Measurements from ENCODE around the gene ITPRIP.

The ITPRIP gene

DNA sequence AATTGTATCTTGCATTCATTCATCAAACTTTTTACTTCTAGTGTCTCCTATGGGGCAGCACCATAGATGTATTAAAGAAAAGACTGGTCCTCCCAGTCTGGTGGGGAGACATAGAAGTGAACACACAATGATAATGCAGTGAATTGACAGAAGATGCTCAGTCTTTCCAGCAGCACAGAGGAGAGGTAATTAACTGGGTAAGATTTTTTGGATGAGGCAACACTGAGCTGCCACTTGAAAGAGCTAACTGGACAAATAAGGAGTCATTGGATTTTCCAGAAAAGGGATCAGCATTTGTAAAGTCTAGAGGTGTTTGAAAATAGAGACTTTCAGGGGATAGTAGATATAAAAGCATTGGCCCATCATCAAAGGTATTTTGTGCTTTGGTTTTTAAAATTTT, 7.2 kb upstream of the ITPRIP start (continued):
- TF ChIP-seq ZBTB21 (tag by site-specific recombination; IDR thresholded peaks at IDR 0.05), result no peak
- TF ChIP-seq ZEB2 (tag by site-specific recombination; IDR thresholded peaks at IDR 0.05), result no peak

DNA sequence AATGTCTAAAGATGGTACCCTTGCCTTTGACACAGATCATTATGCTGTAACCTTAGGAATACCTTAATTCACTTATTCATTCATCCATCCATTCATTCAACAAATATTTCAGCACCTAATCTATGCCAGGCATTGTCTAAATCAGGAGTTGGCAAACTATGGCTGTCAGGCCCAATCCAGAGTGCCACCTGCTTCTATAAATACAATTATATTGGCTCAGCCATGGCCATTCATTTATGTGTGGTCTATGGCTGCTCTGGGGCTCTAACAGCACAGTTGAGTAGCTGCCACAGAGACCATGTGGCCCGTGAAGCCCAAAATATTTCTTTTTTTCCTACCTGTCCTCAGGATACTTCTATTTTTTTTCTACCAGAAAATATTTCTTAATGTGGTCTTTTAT, 6.0 kb upstream of the ITPRIP start:
- H3K36me3 ChIP-seq (ENCODE audit: control insufficient read depth in 2 of 2, insufficient read depth in 1 of 2, low read length in 2 of 2), result no peaks in the 10 kb centered on the region

DNA sequence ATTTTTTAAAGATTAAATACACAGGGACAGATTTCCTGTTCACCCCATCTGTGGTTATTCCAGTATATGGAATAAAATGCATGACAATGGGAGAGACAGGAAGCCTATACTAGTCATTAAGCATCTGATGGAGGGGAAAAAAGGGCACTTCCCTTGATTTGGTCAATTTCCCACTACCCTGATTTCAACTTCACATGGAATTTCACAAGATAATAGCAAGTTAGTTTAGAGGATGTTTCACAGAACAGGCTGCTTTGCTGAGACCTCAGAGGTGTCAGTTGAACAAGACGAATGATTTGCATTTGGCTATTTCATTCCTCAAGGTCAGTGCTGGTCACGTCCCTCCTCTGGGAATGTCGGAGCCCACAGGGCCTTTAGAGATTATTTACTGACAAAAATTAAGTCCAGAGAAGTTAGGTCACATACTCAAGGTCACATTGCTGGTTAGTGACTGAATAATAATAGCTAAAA, 4.7 kb upstream of the ITPRIP start:
- H3K9me3 ChIP-seq (ENCODE audit: control insufficient read depth, insufficient read depth, low read depth, low read length), result no peaks in the 10 kb centered on the region
- ChIA-PET POLR2A (no interaction called here), CTCF (interaction anchor here (0.6 to 13.7 kb wide), 3 partner anchors 8 to 52 kb away, joined by 3 to 289 read pairs (median 9); no protein-coding TSS in a partner anchor)
- TF ChIP-seq ZSCAN16 (tag by site-specific recombination; IDR thresholded peaks at IDR 0.05) (no peak), ZNF202 (tag by site-specific recombination; IDR thresholded peaks at IDR 0.05; ENCODE audit: borderline replicate concordance) (no peak), ZNF155 (tag by site-specific recombination; IDR thresholded peaks at IDR 0.05) (no peak), ZNF76 (tag by site-specific recombination; IDR thresholded peaks at IDR 0.05; ENCODE audit: borderline replicate concordance, low read depth) (no peak), ZNF138 (tag by site-specific recombination; IDR thresholded peaks at IDR 0.05; ENCODE audit: borderline replicate concordance) (no peak)
- TF ChIP-seq, protein P1, sequence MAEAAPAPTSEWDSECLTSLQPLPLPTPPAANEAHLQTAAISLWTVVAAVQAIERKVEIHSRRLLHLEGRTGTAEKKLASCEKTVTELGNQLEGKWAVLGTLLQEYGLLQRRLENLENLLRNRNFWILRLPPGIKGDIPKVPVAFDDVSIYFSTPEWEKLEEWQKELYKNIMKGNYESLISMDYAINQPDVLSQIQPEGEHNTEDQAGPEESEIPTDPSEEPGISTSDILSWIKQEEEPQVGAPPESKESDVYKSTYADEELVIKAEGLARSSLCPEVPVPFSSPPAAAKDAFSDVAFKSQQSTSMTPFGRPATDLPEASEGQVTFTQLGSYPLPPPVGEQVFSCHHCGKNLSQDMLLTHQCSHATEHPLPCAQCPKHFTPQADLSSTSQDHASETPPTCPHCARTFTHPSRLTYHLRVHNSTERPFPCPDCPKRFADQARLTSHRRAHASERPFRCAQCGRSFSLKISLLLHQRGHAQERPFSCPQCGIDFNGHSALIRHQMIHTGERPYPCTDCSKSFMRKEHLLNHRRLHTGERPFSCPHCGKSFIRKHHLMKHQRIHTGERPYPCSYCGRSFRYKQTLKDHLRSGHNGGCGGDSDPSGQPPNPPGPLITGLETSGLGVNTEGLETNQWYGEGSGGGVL (tag by site-specific recombination; IDR thresholded peaks at IDR 0.05), result no peak
- TF ChIP-seq, protein P2, sequence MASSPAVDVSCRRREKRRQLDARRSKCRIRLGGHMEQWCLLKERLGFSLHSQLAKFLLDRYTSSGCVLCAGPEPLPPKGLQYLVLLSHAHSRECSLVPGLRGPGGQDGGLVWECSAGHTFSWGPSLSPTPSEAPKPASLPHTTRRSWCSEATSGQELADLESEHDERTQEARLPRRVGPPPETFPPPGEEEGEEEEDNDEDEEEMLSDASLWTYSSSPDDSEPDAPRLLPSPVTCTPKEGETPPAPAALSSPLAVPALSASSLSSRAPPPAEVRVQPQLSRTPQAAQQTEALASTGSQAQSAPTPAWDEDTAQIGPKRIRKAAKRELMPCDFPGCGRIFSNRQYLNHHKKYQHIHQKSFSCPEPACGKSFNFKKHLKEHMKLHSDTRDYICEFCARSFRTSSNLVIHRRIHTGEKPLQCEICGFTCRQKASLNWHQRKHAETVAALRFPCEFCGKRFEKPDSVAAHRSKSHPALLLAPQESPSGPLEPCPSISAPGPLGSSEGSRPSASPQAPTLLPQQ (tag by site-specific recombination; IDR thresholded peaks at IDR 0.05), result no peak
- no peak overlapping the region for H3K4me3 ChIP-seq (ENCODE audit: low read depth, low read length)
- no peak overlapping the region for H3K27ac ChIP-seq (ENCODE audit: extremely low read depth, low read depth, low read length)
- no peaks in the 10 kb centered on the region for H3K36me3 ChIP-seq (ENCODE audit: control insufficient read depth in 2 of 2, insufficient read depth in 1 of 2, low read length in 2 of 2)
- peaks cover 8% of the 10 kb centered on the region for H3K4me1 ChIP-seq (ENCODE audit: control insufficient read depth, insufficient read depth, low read length)

More for the DNA sequence above, 6.0 kb upstream of the ITPRIP start:
- H3K4me1 ChIP-seq (ENCODE audit: control insufficient read depth, insufficient read depth, low read length), result peaks cover 7% of the 10 kb centered on the region
- no peak overlapping the region for H3K27ac ChIP-seq (ENCODE audit: extremely low read depth, low read depth, low read length)
- ChIA-PET POLR2A (no interaction called here), CTCF (interaction anchor here (1.4 to 13.7 kb wide), 3 partner anchors 10 to 50 kb away, joined by 7 to 289 read pairs (median 152); partner anchors contain the start of gene CFAP58)
- H3K4me3 ChIP-seq (ENCODE audit: low read depth, low read length), result no peak overlapping the region
- TF ChIP-seq ZNF354C (tag by site-specific recombination; IDR thresholded peaks at IDR 0.05; ENCODE audit: borderline replicate concordance, low read depth) (no peak), GFI1B (tag by site-specific recombination; IDR thresholded peaks at IDR 0.05) (no peak), ZNF830 (tag by site-specific recombination; IDR thresholded peaks at IDR 0.05; ENCODE audit: low read depth) (no peak), ZNF433 (tag by site-specific recombination; IDR thresholded peaks at IDR 0.05; ENCODE audit: low read depth) (no peak), ZXDB (tag by site-specific recombination; IDR thresholded peaks at IDR 0.05) (no peak), ZNF558 (tag by site-specific recombination; IDR thresholded peaks at IDR 0.05) (no peak), ZNF133 (tag by site-specific recombination; IDR thresholded peaks at IDR 0.05) (no peak), KLF16 (tag by site-specific recombination; IDR thresholded peaks at IDR 0.05) (no peak), ZNF19 (tag by site-specific recombination; IDR thresholded peaks at IDR 0.05; ENCODE audit: low read depth) (no peak), ZNF596 (tag by site-specific recombination; IDR thresholded peaks at IDR 0.05) (no peak), ZBTB21 (tag by site-specific recombination; IDR thresholded peaks at IDR 0.05) (no peak), ZNF311 (tag by site-specific recombination; IDR thresholded peaks at IDR 0.05; ENCODE audit: borderline replicate concordance) (no peak), ZBTB8A (tag by site-specific recombination; IDR thresholded peaks at IDR 0.05) (no peak), HOXC10 (CRISPR knock-in tag; IDR thresholded peaks at IDR 0.05) (no peak), ZBTB1 (tag by site-specific recombination; IDR thresholded peaks at IDR 0.05) (no peak)
- TF ChIP-seq, protein P3, sequence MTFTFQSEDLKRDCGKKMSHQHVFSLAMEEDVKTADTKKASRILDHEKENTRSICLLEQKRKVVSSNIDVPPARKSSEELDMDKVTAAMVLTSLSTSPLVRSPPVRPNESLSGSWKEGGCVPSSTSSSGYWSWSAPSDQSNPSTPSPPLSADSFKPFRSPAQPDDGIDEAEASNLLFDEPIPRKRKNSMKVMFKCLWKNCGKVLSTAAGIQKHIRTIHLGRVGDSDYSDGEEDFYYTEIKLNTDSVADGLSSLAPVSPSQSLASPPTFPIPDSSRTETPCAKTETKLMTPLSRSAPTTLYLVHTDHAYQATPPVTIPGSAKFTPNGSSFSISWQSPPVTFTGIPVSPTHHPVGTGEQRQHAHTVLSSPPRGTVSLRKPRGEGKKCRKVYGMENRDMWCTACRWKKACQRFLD (tag by site-specific recombination; IDR thresholded peaks at IDR 0.05), result no peak
- TF ChIP-seq, protein P4, sequence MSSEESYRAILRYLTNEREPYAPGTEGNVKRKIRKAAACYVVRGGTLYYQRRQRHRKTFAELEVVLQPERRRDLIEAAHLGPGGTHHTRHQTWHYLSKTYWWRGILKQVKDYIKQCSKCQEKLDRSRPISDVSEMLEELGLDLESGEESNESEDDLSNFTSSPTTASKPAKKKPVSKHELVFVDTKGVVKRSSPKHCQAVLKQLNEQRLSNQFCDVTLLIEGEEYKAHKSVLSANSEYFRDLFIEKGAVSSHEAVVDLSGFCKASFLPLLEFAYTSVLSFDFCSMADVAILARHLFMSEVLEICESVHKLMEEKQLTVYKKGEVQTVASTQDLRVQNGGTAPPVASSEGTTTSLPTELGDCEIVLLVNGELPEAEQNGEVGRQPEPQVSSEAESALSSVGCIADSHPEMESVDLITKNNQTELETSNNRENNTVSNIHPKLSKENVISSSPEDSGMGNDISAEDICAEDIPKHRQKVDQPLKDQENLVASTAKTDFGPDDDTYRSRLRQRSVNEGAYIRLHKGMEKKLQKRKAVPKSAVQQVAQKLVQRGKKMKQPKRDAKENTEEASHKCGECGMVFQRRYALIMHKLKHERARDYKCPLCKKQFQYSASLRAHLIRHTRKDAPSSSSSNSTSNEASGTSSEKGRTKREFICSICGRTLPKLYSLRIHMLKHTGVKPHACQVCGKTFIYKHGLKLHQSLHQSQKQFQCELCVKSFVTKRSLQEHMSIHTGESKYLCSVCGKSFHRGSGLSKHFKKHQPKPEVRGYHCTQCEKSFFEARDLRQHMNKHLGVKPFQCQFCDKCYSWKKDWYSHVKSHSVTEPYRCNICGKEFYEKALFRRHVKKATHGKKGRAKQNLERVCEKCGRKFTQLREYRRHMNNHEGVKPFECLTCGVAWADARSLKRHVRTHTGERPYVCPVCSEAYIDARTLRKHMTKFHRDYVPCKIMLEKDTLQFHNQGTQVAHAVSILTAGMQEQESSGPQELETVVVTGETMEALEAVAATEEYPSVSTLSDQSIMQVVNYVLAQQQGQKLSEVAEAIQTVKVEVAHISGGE (tag by site-specific recombination; conservative IDR thresholded peaks at IDR 0.05; ENCODE audit: low read depth), result no peak
- no peaks in the 10 kb centered on the region for H3K9me3 ChIP-seq (ENCODE audit: control insufficient read depth, insufficient read depth, low read depth, low read length)
